SKM-1 treated with dmso at 0.1 percent for 144 hours (cell line): ENCODE measurements around the gene RARA.

ENCODE experiments used
- DNase-seq: peaks from one replicate; lab custom pipeline; 2025; ENCODE audit not compliant: unreplicated experiment; lab: John Stamatoyannopoulos, UW

The RARA gene

DNA sequence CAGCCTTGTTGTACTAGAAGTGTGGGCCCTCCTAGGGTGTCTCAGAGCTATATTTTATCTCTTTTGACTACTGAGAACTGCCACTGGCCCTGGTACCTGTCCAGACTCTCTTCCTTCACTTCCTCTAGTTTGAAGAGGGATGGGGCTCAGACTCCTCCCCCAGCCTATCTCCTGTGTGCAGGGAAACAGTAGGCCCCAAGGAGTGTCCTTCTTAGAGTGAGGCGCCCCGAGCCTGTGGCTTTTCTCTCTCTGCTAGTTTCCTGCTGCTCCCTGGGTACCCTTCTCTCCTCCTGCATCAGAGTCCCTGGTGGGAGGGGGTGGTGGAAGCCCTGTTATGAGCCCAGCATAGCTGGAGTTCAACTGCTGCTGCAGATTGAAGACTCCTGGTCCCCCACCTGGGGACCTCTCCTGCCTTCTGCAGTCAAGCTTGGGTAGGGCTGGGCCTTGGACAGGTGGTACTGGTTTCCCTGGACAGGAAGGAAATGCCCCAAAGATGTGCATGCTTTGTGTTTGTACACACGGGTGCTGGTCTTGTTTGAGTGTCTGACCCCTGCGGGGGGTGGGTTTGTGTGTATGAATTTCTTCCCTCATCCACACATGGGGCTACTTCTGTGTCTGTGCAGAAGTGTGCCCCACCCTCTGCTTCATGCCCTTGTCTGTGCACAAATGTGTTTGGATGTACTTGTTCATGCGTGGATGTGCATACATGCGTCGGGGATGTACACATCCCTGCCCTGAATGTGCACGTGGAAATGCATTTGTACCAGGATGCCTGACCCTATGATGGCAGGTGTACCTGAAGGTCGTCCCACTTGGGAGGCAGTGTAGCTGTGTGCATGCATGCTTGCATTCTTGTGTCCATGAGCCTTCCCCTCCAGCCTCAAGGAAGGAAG is 6.9 kb downstream of the RARA start:
- DNase-seq: peak; percentile 37

DNA sequence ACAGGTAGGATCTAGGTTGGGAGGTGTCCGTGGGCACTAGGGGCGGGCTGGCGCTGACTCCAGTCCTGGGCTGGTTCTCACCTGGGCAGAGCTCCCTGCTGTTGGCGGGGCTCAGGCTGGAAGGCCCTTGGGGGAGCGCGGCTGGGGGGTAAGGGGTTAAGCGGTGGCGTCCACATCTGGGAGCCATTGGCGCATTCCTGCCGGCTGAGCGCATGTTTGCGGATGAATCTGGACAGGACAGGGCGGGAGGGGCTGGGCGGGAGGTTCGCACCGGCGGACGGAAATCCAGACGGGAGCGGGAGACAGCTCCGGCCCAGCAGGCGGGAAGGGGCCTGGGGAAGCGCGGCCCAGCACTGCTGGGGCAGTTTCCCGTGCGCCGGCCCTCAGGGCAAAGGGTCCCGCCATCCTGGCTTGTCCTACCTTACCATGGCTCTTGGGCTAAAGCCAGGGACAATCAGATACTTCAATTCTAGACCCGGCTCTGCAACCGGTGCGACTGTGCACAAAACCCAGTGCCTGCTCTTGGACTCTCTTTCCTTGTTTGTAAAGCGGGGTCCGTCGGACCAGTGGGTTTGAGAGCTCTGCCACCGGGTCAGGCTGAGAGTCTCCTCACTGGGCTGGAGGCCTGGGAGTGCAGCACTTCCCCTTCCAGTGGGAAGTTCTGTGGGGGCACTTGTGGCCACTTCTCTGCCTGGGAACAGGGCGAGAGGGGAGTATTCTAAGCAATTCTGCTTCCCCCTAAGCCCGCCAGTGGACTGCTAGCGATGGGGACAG is 7.8 kb downstream of the RARA start:
- DNase-seq: no peak

DNA sequence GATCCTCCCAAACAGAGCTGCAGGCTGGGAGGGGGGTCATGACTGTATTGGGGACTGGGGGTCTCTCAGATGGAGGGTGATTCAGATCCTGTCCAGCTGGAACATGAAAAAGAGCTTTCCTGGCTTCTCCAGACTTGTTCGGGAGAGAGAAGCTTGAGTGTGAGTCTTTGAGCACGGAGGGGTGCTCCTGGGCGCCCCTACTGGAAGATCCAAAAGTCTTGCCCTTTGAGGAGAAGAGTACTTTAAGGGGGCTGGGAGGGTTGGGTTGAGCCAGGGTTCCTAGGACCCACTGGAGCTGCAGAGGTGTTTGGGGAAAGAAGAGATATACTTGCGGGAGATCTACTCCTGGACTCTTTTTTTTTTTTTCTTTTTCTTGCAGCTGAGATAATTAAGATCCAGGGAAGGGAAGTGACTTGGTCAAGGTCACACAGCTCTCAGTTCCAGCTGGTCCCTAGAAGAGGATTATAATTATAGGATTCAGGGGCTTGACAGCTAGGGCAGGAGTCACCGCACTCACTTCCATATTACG is 8.4 kb downstream of the RARA start:
- peak; percentile 30 for DNase-seq

DNA sequence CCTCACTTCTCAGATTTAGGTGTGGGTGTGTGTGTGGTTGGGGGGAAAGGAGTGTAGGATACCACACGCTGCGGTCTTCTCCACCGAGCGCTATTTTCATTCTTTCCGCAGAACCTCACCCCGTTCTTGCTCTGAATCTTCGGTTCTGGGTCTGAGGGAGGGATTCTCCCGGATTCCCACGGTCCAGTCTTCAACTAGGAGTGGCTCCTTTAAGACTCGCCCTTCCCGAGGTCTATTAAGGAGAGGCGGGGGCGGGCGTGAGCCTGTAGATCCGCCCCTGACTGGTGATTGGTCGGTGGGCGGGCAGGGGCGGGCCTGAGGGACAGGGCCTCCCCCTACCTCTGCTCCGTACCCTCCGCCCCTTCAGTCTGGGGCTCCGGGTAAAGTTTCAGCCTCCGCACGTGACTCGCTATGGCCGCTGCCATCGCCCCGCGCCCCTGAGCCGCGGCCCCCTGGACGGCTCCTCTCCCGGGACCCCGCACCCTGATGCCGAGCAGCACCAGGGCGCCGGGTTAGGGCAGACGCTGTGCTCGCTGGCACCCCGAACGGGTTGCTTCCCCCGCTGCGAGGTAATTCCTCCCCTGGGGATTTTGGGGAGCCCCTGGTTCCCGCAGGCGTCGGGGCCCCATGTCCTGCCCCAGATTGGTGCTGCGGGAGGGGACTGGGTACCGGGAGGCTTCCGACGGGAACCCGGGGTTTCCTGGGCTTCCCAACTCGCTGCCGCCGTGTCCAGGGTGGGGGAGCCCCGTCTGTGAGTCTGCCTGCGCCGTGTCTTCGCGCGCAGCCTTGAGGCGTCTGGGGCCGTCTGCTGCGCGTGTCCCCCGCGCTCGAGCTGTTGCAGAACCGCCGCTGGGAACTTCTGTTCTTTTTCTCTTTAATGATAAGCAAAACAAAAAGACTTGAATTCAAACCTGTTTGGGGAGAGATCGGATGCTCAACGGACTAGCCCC is 9.2 kb downstream of the RARA start:
- DNase-seq: peak; percentile 94

DNA sequence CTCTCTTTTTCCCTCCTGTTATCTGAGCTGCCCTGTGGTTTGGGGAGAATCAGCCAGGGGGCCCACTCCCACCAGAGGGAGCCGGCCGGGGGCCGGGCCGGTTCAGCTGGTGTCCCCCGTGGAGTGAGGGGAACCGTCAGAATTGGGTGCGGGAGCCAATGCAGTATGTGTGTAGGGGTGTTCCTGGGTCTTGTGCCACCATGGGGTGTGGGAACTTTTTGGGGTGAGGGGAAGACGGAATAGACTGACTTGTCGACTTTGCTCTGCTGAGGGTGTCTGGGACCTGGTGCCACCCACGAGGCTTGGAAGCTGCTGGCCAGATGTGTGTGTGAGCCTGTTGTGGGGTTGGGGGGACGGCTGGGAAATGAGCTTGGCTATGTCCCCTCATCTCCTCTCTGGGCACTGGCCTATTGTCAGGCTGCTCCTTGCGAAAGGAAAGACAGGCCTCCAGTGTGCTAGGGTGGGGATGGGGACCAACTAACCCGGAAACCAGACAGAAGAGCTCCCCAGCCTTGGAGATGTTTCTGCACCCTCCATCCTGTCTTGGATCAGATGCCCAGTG is 9.9 kb downstream of the RARA start:
- no peak for DNase-seq

DNA sequence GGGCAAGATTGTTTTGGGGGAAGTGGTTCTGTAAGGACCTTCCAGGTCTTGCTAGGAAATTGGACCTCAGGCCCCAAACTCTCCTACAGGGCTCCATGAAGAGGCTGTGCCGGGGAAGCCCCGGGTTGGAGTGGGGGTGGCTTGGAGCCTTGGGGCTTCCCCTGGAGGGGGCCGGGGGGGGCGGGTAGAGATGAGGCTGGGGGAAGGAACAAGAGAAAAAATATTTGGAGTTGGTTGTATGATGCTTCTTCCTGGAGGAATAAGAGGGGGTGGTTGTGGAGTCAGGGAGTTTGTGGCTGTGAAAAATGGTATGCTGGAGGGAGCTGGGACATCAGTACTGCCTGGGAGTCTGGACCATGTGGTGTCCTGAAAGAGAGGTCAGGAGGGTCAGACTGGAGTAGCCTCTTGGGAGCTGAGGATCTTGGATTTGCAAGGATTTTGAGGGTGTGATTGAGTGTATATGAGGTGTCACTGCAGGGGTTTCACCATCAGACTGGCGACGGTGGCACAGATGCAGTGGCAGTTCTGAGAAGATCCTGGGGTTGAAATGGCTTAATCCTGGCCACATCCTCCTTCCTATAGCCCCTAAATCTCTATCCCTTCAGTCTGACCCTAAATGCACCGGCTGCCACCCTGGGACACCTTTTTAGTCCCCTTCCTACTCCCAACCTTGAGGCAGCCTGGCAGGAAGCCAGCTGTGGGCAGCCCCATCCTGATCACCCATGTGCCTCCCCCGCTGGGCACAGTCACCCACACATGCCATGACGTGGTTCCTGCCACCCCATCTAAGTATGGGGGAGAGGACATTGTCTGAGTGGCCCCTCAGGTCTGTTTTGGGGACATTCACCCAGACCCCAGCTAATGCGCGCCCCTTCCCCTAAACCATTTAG is 10.9 kb downstream of the RARA start:
- no peak for DNase-seq

DNA sequence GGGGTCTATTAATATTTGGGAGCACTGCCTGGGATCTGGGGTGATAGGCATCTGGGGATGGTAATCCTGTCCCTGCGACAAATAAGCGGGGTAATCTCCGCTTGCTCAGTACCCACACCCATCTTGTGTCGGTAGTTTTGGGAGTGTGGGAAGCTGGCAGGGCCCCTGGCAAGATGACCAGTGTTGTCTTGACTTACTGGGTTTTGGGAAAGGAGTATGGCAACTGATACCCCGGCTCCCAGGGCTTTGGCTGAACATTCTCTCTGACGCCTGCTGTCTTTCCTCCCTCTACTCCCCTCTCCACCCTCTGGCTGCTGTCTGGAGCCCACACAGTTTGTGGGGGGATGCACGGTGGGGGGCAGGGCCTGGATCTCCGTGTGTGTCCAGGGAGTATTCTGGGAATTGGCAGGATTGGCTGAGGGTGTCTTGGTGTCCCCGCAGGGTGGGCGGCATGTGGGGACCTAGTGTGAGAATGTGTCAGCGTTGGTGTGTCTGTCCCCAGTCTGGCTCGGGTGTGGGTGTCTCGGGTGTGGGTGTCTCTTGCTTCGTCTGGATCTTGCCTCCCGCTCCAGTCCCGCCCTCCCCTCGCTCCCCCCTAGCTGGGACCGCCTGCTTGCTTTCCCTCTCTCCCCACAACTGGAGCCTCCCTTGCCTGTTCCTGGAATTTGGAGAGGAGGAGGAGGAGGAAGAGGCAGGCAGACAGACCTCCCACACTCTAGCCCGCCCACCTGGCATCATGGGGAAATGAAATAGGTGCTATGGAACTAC is 12.0 kb downstream of the RARA start:
- DNase-seq: no peak

DNA sequence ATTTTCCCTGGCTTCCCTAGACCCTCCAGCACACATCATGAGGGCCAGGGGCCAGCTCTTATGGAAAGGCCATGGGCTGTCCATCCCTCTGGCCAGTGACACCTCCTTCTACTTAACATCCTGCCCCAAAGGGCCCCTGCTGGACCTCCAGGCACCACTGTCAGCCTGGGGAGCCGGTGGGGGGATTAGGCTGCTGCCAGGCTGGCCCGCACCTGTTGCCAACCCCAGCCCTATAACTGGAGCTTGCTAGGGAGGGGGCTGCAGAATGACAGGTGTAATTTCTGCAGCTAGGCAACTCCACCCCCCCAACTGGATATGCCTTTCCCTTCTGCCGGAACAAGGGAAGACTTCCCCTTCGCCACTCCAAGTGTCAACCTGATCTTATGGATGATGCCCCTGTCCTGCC is 12.5 kb downstream of the RARA start:
- no peak for DNase-seq

DNA sequence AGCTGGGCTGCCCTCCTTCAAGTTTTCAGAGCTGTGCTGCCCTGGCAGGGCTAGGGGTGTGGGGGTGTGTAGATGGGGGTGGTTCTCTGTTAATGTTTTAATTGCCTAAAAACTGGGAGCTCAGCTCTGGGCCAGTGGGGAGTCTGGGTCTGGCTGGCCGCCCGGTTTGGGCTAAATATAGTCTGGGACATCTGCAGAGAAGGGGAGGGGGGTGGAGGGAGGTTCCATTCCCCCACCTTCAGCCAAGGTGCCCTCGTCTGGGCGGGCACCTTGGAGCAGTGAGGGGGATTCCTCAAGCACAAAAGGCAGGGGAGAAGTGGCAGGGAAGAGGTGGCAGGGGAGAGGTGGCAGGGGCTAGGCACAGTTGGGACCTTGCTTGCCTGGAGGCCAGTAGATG is 13.0 kb downstream of the RARA start:
- DNase-seq: no peak

DNA sequence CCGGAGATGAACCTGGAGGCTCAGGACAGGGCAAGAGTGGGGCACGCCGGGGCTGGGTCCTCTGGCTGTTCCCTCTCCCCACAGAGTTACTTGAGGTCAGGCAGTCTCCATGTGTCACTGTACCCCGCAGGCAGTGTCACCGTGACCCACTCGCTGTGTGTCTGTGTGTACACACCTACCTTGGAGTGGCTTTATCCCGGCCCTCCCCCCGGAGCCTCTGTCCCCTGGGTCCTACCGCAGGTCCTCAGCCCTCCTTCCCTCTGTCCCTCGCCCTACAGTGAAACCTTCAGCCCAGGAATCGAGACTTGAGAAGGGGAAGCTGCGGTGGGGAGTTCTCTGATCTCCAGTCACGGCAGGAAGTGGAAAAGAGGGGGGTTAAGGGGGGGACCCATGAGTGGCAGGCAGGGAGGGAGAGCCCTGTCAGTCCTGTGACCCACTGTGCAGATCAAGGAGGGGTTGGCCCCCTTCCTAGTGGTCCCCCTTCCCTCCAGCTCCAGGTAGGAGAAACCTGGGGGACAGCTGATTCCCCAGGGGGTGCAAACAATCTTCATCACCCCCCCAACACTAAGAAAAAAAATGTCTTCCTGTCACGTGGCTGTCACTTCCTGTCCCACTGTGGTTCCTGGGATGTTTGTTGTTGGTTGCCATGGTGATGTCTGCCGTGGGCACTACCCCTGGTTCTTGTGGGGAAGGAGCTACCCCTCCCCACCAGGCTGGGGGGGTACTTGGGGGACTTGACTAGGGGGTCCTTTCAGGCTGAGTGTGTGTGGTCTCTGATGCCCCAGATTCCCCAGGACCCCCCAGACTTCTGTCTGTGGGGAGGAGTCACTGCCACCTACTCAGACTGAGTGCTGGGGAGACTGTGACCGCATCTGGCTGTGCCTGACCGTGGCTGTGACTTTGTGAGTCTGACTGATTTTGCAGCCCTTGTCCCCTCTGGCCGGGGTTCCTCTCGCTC is 13.7 kb downstream of the RARA start:
- peak; percentile 97 for DNase-seq

DNA sequence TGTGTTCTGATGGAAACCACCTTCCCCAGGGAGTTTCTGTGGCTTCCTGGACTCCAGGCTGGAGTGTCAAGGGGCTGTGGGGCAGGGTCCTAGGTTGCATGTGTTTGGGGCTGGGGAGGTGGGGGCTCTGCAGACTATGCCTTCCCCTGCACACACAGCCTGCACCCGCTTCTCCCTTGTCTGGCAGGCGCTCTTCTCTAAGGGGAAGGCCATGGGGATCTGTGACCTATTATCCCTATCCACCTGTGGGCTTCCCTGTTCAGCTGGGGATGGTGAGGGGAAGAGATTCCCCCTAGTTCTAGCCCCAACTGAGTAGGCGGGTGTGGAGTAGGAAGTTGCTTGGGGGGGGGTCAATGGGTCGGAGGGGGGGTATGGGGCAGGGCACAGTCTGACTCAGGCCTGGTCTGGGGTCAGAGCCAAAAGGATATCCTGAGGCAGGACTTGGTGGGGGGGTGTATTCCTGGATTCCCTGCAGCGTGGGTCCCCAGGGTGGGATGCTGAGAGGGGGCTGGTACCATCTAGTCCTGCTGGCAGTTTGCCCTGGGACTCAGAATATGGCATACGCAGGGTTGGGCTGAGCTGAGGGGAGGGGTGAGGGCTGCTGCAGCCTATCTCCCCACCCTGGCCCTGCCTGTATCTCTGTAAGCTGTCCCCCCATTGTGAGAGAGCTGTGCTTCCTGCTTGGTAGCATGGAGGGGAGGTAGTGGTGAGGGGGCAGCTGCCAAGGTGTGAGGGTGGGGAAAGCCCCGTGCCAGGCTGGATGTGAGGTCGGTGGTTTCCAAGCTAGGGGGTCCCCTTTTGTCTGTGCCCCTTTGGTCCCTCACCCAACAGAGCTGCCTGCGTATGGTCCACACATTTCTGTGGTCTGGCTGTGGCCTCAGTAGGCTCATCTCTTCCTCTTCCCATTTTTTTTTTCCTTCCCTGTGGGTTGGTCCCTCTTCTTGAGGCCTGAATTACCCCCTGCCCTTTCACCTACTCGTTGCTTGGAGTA is 14.7 kb downstream of the RARA start:
- peak; percentile 33 for DNase-seq

DNA sequence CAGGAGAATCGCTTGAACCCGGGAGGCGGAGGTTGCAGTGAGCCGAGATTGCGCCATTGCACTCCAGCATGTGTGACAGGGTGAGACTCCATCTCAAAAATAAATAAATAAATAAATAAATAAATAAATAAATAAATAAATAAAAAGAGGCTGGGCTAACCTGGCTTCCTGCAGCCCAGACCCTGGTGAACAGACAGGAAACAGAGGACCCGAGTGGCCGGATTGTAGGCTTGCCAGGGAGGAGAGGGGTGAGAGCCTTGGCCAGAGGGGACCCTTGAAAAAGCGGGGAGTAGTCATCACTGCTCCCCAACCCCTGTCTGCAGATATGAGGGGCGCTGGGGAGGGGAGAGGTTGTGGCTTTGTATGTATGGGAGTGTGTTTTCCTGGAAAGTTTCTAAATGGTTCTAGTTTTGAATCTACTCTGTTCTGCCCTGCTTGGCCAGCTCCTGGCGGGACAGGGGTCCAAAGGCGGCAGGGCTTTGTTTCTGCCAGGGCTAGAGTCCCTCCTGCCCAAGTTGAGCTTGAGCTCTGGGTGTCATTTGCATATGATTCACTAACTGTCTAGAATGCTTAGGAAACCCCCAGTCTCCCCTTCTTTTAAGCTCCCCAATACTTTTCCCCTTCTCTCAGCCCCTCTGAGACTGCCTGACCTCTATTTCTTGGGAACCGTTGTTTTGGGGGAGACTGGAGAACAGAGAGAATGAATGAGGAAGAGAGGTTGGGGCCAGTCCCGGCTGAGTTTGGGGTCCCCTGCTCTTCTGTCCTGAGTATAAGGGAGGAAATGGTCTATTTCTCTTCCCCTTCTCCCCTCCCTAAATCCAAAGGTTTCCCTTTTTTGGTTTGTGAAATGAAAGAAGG is 16.4 kb downstream of the RARA start:
- DNase-seq: no peak

DNA sequence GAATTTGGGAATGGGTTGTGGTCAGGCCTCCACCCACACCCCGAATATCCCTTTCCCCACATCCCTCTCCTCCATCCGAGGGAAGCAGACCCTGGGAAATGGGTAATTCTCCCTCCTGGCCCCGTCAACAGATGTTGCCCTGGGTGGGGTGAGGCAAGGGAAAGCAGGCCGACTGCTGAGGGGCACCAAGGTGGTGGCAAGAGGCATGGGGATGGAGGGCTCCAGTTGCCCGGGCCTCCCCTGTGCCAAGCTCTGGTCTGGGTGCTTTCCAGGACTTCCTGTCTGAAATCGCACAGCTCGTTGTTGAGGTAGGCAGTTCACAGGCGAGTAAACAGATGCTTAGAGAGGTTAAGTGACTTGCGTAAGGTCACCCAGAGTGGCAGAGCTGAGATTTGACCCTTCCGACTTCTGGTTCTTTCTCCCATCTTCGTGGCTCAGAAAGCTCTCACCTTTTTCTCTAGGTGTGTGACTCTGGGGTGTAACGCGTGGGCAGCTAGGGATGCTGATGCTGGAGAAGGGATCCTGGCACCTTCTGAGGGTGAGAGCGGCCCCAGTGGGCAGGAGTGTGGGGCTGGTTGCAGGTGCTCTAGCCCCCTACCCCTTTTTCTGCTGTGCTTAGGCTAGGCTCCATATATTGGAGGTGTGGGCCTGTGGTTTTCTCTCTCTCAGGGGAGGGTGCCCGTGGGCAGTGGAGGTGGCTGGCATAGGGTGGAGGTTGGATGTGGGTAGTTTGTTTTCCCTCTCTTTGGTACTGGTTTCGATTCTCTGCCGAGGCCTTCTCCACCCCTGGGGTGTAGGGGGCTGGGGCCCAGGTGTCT is 17.2 kb downstream of the RARA start:
- DNase-seq: no peak

DNA sequence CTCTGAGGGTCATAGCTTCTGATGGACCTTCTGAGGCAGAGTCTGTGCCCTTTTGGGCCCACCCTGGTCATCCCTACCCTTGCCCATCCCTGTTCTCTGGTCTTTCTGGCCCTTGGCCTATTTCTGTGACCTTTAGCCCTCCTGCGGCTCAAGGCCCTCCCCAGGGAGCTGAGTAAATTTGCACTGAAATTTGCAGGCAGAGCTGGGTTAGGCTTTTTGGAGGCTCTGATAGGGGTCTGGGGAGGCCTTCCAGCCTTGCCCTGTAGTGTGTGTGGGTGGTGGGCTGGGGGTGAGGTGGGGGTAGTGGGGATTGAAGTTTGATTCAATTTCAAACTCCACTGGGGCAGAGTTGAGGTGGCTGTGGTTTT is 17.8 kb downstream of the RARA start:
- DNase-seq: no peak

DNA sequence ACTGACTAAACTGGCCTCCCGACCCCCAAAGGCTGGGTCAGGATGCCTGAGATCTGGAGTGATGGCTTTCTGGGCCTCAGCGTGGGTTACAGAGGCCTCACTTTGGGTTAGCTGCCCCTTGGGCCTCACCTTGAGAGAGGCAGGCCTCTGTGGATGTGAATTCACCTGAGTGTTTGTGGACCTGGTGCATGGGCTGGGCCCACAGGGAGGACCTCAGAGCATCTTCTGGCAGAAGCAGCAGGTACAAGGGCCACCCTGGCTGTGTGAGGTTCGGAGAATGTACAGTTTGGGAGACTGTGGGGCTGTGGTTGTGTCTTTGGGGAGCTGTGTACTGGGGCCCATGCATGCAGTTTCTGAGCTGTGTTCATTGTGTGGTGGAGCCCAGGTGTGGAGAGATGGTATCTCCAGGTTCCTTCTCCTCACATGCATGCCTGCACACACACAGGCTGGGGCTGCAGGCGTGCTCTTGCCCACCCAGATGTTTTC is 18.3 kb downstream of the RARA start:
- no peak for DNase-seq
